AG08395 (cell line): ENCODE data around the gene ALG9.

ENCODE experiments used
- DNase-seq: peaks from one replicate; pipeline ENCODE4 v3.0.0; 2012; ENCODE audit warnings: mixed read lengths, low spot score

ALG9 gene

GRCh38 chr11:111835665-111836064 lies 35.7 kb downstream of the ALG9 start:
- no peak for DNase-seq

GRCh38 chr11:111834432-111835163 lies 36.8 kb downstream of the ALG9 start:
- DNase-seq: no peak

- no peak for DNase-seq
Observed at GRCh38 chr11:111833524-111833923, 37.9 kb downstream of the ALG9 start.

- no peak for DNase-seq
Observed at GRCh38 chr11:111829185-111829968, 42.0 kb downstream of the ALG9 start.

DNA sequence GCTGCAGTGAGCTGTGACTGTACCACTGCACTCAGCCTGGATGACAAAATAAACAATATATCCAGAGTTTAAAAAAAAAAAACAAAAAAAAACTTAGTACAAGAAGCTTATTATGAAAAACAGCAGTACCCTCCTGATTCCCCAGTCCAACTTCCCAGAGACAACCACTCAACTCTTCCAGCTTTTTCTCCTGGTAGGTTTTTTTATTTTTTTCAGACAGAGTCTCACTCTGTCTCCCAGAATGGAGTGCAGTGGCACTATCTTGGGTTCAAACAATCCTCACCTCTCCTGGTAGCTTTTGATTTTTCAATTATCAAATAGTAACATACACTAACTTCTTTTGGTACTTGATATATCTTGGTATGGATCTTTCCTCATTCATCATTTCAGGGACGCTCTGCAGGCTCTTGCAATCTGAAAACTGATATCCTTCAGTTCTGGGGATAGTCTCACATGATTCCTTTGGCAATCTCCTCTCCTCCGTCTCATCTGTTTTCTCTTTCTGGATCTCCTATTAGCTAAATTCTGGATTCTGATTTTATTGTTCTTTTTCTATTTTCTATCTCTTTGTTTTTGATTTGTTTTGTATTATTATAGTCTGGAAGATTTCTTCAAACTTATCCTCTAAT lies 44.9 kb downstream of the ALG9 start:
- DNase-seq: no peak

GRCh38 chr11:111823629-111824028 lies 47.8 kb downstream of the ALG9 start:
- DNase-seq: no peak

- DNase-seq: no peak
Observed at GRCh38 chr11:111823131-111823530, 48.2 kb downstream of the ALG9 start.

DNA sequence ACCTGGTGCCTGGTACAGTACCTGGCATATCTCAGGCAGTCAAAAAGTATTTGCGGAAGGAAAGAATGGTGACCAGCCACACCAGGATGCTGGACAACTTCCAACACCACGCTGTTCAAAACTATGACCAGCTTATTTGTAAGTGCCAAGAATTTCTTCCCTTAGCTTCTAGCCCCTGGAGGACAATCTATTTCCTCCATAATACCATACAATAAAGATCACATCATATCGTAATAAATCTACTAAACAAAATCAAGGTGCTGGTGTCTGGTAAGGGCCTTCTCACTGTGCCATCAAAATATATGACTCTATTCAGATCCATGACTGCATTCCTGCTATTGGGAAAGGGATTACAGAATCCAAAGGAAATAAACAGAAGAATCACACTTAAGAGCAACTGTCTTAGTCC lies 51.5 kb downstream of the ALG9 start:
- DNase-seq: peak; percentile 29

- DNase-seq: peak; percentile 76
Observed at GRCh38 chr11:111819161-111819828, 52.1 kb downstream of the ALG9 start.

GRCh38 chr11:111815489-111815888 lies 55.9 kb downstream of the ALG9 start:
- no peak for DNase-seq

GRCh38 chr11:111814557-111815320 lies 56.6 kb downstream of the ALG9 start:
- no peak for DNase-seq

DNA sequence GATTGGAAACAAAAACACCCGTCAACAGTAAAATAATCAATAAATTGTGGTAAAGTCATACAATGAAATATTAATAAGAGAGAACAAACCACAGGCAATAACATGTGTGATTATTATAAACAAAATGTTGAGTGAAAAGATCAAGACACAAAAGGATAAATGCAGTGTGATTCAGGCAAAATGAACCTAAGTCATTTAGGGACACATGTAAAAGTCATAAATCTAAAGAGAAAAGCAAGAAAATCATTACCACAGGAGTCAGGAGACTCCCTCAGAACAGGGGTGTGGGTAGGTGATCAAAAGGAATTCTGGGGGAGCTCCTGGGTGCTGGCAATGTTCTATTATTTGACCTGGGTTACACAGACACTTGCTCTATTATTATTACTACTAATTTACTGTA lies 57.3 kb downstream of the ALG9 start:
- no peak for DNase-seq

DNA sequence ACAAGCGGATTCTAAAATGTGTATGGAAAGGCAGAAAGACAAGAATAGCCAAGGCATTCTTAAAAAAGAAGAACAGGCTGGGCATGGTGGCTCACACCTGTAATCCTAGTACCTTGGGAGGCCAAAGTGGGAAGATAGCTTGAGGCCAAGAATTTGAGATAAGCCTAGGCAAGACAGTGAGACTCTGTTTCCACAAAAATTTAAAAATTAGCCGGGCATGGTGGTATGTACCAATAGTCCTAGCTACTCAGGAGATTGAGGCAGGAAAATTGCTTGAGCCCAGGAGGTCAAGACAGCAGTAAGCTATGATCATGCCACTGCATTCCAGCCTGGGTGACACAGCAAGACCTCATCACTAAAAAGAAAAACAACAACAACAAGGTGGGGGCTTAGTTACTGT lies 59.2 kb downstream of the ALG9 start:
- DNase-seq: no peak

DNA sequence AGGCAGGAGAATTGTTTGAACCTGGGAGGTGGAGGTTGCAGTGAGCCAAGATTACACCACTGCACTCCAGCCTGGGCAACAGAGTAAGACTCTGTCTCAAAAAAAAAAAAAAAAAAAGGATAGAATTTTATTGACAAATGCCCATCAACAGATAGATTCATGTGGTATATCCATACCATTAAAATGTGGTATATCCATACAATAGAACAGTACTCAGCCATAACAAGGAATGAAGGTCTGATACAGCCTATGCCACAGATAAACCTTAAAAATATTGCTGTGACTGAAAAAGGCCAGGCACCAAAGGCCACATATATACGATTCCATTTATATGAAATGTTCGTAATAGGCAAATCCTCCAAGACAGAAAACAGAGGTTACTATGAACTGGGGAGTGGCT lies 59.9 kb downstream of the ALG9 start:
- DNase-seq: no peak

GRCh38 chr11:111808834-111809233 lies 62.5 kb downstream of the ALG9 start:
- no peak for DNase-seq

- DNase-seq: no peak
Observed at GRCh38 chr11:111808063-111808588, 63.3 kb downstream of the ALG9 start.

GRCh38 chr11:111807076-111807475 lies 64.3 kb downstream of the ALG9 start:
- no peak for DNase-seq

GRCh38 chr11:111801135-111801534 lies 70.2 kb downstream of the ALG9 start:
- DNase-seq: no peak

DNA sequence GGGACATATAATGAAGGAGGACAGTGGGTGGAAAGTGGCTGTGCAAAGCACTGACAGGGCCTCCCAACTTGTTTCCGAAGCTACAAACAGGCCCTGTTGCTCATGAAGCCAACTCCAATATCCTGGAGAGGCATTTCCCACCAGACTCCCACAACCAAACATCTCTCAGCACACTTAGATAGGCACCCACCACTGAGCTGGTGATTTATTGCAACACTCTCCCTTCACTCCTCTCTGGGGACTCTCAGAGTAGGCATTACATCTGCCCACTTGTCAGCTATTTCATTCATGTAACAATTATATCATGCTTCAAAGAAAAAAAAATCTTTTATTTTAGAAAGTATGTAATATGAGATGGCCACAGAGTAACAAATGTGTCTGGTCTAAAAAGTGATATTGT lies 73.1 kb downstream of the ALG9 start:
- no peak for DNase-seq

- DNase-seq: no peak
Observed at GRCh38 chr11:111797145-111797581, 74.2 kb downstream of the ALG9 start.

DNA sequence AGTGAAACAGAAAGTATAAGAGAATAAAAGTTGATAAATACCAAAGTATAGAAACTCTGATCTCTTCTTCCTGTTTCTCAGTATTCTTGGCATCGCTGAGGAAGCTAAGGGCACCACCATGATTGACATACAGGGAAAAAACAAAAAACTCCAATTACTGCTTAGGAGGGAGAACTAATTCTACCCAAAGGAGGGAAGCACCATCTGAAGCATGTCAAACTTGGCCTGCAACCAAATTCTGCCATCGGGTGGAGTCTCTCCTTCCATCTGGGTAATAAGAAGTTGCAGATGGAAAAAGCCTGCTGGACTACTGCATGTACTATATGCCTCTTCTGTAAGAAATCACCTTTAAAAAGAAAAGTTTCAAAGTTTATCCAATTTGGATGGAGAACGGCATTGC lies 74.7 kb downstream of the ALG9 start:
- peak; percentile 35 for DNase-seq
